Left colon (tissue), 2 donors: ENCODE results near the gene CYFIP1. TPM values are rescaled to one million over a fixed set of nuclear protein-coding genes. Genes with fewer than 3 reads are reported as not detected.
"Not testable (repeated sequence)": the region's sequence is repeated elsewhere in the genome, so short reads cannot be mapped to it uniquely, and the experiment has no call there.

ENCODE experiments used
- ATAC-seq: fragments of 200-7000 bp; cut with Tn5 transposase; one replicate; pipeline ENCODE4 v1.9.1; 2020; ENCODE audit warnings: mild to moderate bottlenecking, moderate library complexity
- DNase-seq, 2 donors: peaks; one replicate each; pipeline ENCODE4 v3.0.0-alpha.2; 2020
- intact Hi-C, 2 donors: fragments of 100-400 bp; cut with DNase I in 1 of 2; cut with micrococcal nuclease in 1 of 2; formaldehyde crosslinking; loops; one replicate each; pipeline versions ENCODE4 v1.11.2 to v1.14.0; 2022; cut with DNase I, micrococcal nuclease
- long read RNA-seq: library from polyadenylated mRNA; unstranded; transcript quantifications from one replicate; pipeline ENCODE4 v2.0.0, GENCODE V29; 2021
- total RNA-seq, 2 donors: library from RNA; stranded (reverse); fragmentation: NEBNext Ultra II Directional; extraction: Animal tissue kit (Norgen Biotek cat#: 25700); gene quantifications; one replicate each; pipeline ENCODE4 v1.2.1, GENCODE V29; 2021
- donor health status: DM: no; HTN: no; CAD: no.
- donor health status: DM: yes; HTN: yes; CAD: no.

Gene CYFIP1
- total RNA-seq: 100 to 1,000 TPM; 163 to 192 TPM
- long read RNA-seq, full-length matches to known transcripts: 35 of 176 reads
- long read RNA-seq, partial matches to known transcripts: 110 of 176 reads
- long read RNA-seq, other reads (novel, unspliced or antisense): 31 of 176 reads

GRCh38 chr15:22980189-22981050 is at the start of gene CYFIP1:
Gene CYFIP1 (minus strand): TSS chr15:22980368. CDS start chr15:22947285, 33,083 bp downstream.
- peak; percentile 86 to 90 for DNase-seq
- intact Hi-C loops: loop anchor here in 1 of 2 donors (10.0 kb wide), 1 partner anchor 54 kb away; the partner anchor contains the start of gene TUBGCP5
- ATAC-seq: peak; percentile 91

GRCh38 chr15:23026218-23026617 is 46.0 kb upstream of the CYFIP1 start:
- ATAC-seq (no peak), DNase-seq (no peak)
- intact Hi-C loops: no loop called here

GRCh38 chr15:23022156-23022555 is 42.0 kb upstream of the CYFIP1 start:
- ATAC-seq: no peak
- intact Hi-C loops: no loop called here
- no peak for DNase-seq

GRCh38 chr15:23014394-23015000 is 34.3 kb upstream of the CYFIP1 start:
- intact Hi-C loops: no loop called here
- no peak for DNase-seq
- ATAC-seq: no peak

- DNase-seq (no peak), ATAC-seq (no peak)
- intact Hi-C loops: no loop called here
Measured at GRCh38 chr15:23013681-23014080, 33.5 kb upstream of the CYFIP1 start.

- ATAC-seq, DNase-seq, intact Hi-C loops: not testable (repeated sequence)
Measured at GRCh38 chr15:23012616-23013015, 32.4 kb upstream of the CYFIP1 start.

- no peak for ATAC-seq
- DNase-seq: no peak
- intact Hi-C loops: no loop called here
Measured at GRCh38 chr15:23003736-23004135, 23.6 kb upstream of the CYFIP1 start.

GRCh38 chr15:23002920-23003319 is 22.8 kb upstream of the CYFIP1 start:
- intact Hi-C loops: no loop called here
- ATAC-seq (no peak), DNase-seq (no peak)

GRCh38 chr15:22995795-22996194 is 15.6 kb upstream of the CYFIP1 start:
- DNase-seq (no peak), ATAC-seq (no peak)
- intact Hi-C loops: no loop called here

- peak; percentile 58 for ATAC-seq
- DNase-seq: no peak
- intact Hi-C loops: no loop called here
Measured at GRCh38 chr15:22992024-22992326, 11.8 kb upstream of the CYFIP1 start.

- peak; percentile 21 for ATAC-seq
Measured at GRCh38 chr15:22989576-22990477, 9.7 kb upstream of the CYFIP1 start.

GRCh38 chr15:22988811-22989210 is 8.6 kb upstream of the CYFIP1 start:
- ATAC-seq: no peak
- intact Hi-C loops: loop anchor here in 1 of 2 donors (10.0 kb wide), 1 partner anchor 46 kb away; the partner anchor contains the start of gene TUBGCP5
- DNase-seq: no peak

More at GRCh38 chr15:22989576-22990477, 9.7 kb upstream of the CYFIP1 start:
- intact Hi-C loops: loop anchor here in 1 of 2 donors (10.0 kb wide), 1 partner anchor 45 kb away; the partner anchor contains the start of gene TUBGCP5
- DNase-seq: no peak

- not testable (repeated sequence) for DNase-seq, ATAC-seq
- intact Hi-C loops: loop anchor here in 1 of 2 donors (10.0 kb wide), 1 partner anchor 53 kb away; the partner anchor contains the start of gene TUBGCP5
Measured at GRCh38 chr15:22981931-22982330, 1.8 kb upstream of the CYFIP1 start.

GRCh38 chr15:22981051-22981840 is 1.1 kb upstream of the CYFIP1 start:
- DNase-seq (no peak), ATAC-seq (no peak)
- intact Hi-C loops: loop anchor here in 1 of 2 donors (10.0 kb wide), 1 partner anchor 54 kb away; the partner anchor contains the start of gene TUBGCP5

- peak; percentile 70 to 76 for DNase-seq
- ATAC-seq: peak; percentile 68
- intact Hi-C loops: loop anchor here in 1 of 2 donors (10.0 kb wide), 1 partner anchor 55 kb away; the partner anchor contains the start of gene TUBGCP5
Measured at GRCh38 chr15:22979238-22980188, 655 bp downstream of the CYFIP1 start.

- intact Hi-C loops: no loop called here
- peak; percentile 30 for ATAC-seq
- DNase-seq: no peak
Measured at GRCh38 chr15:22978691-22979237, 1.4 kb downstream of the CYFIP1 start.
